Measurements from ENCODE around the gene THBS4. TPM values are rescaled to one million over a fixed set of nuclear protein-coding genes. Genes with fewer than 3 reads are reported as not detected.

THBS4 gene
- total and polyA plus RNA-seq, 9 of the 15 experiments (the other 6 are each of a cell fraction or from before 2014, with no cell fraction given) = 0.07 to 0.08 TPM; not detected in 7

DNA sequence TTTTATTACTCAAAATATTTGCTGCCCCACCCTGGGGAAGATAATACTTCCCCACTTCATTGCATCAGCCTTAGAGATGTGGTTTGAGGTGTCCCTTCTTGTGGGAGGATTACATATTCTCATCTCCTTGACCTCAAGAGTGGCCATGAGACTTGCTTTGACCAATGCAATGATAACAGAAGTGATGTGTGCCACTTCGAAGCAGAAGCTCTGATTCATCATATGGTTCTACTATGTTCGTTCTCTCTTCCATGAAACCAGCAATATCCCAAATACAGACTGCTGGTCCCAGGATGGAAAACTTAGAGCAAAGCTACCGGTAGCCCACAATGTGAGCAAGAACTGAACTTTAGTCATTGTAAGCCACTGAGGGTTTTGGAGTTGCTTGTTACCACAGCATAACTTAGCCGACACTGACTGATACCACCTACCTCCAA is 92.0 kb downstream of the THBS4 start (continued):
- TF ChIP-seq ZBTB7A (IDR thresholded peaks at IDR 0.05; ENCODE audit: borderline replicate concordance, control insufficient read depth, low read depth, low read length) (no peak), ETV1 (tag; conservative IDR thresholded peaks at IDR 0.05; ENCODE audit: low read depth) (no peak)

DNA sequence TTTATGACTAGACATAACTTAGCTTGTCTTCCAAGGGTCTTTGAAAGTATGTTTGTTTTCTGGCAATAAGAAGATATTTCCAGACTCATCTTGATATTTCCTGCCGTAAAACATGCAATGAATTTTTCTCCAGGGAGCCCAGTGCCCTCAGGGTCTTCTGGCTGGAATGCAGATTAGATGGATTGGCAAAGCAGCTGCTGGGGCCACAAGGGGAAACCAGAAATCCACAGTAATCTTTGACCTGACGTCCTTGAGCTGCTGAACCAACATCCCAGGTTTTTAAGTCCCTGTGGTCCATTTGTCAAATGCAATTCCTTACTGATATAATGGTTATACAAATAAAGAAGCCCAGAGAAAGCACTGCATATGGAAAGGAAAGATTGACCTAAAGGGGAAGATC is 93.0 kb downstream of the THBS4 start:
- no peak overlapping the region for H2AFZ ChIP-seq (ENCODE audit: low read depth, low read length)
- H4K20me1 ChIP-seq (replicated peaks; ENCODE audit: control insufficient read depth, insufficient read depth, low read length) = no peaks in the 10 kb centered on the region
- no peak overlapping the region for H3K4me3 ChIP-seq
- peaks cover 3% of the 10 kb centered on the region; the same call in 1 of the 2 replicates for H3K9me3 ChIP-seq (replicated peaks; ENCODE audit: control insufficient read depth, insufficient read depth, low read depth, low read length)
- no TSS peak for BruUV-seq (replicated peaks)
- ATAC-seq (no peak), FAIRE-seq (no peak), DNase-seq (ENCODE audit: extremely low read depth in 1 of 4, low spot score in 3 of 4) (no peak)
- H3K36me3 ChIP-seq (ENCODE audit: control insufficient read depth, insufficient read depth, low read length) = no peaks in the 10 kb centered on the region
- in situ Hi-C loops (cut with MboI) = no loop called here
- intact Hi-C loops (cut with micrococcal nuclease) = no loop called here
- ChIA-PET POLR2A (no interaction called here), CTCF (ENCODE audit: low intra/inter-chr PET ratio) (no interaction called here)
- no peak overlapping the region for H3K9ac ChIP-seq (ENCODE audit: insufficient read depth in 1 of 2, low read depth in 2 of 2, low read length in 2 of 2)
- H3K4me1 ChIP-seq (replicated peaks in 1 of 2; ENCODE audit: control insufficient read depth in 2 of 2, insufficient read depth in 2 of 2, low read length in 2 of 2) = no peaks in the 10 kb centered on the region
- WGBS (ENCODE audit: insufficient coverage, low coverage, missing lambda C conversion rate) = 12% methylated on average over 2 of the region's 2 CpGs
- H3K4me2 ChIP-seq (ENCODE audit: insufficient read depth, low read length) = no peak overlapping the region
- peaks cover 3 to 12% of the 10 kb centered on the region in 2 experiments; a peak in 4 of 5 replicates for H3K27me3 ChIP-seq (ENCODE audit: control insufficient read depth in 2 of 2, insufficient read depth in 2 of 2, low read length in 2 of 2)
- no peaks in the 10 kb centered on the region for H3K79me2 ChIP-seq (ENCODE audit: control insufficient read depth, insufficient read depth, low read length)
- no peak overlapping the region for H3K27ac ChIP-seq (ENCODE audit: extremely low read depth, low read depth, low read length)
- TF ChIP-seq MYNN (IDR thresholded peaks at IDR 0.05) = no peak
- TF ChIP-seq MYNN (CRISPR knock-in tag; IDR thresholded peaks at IDR 0.05) = no peak
- no peak for TF ChIP-seq KDM2B (CRISPR knock-in tag; IDR thresholded peaks at IDR 0.05)
- TF ChIP-seq MAFK (IDR thresholded peaks at IDR 0.05; ENCODE audit: low read length) = no peak
- no peak for TF ChIP-seq ZNF239 (CRISPR knock-in tag; IDR thresholded peaks at IDR 0.05)
- TF ChIP-seq ZNF311 (CRISPR knock-in tag; IDR thresholded peaks at IDR 0.05) = no peak
- TF ChIP-seq RBM25 (IDR thresholded peaks at IDR 0.05; ENCODE audit: low read depth, low read length, severe bottlenecking) = no peak
- no peak for TF ChIP-seq FOXJ3 (CRISPR knock-in tag; IDR thresholded peaks at IDR 0.05)
- TF ChIP-seq ZNF780A (CRISPR knock-in tag; IDR thresholded peaks at IDR 0.05) = no peak
- TF ChIP-seq SRSF7 (optimal IDR thresholded peaks at IDR 0.05; ENCODE audit: low read depth, low read length) = no peak
- TF ChIP-seq PTBP1 (IDR thresholded peaks at IDR 0.05; ENCODE audit: low read depth, low read length) = no peak
- TF ChIP-seq PHB (CRISPR knock-in tag; IDR thresholded peaks at IDR 0.05) = no peak
- TF ChIP-seq SRSF3 (IDR thresholded peaks at IDR 0.05; ENCODE audit: insufficient read depth, low read length) = no peak
- no peak for TF ChIP-seq TAF9B (IDR thresholded peaks at IDR 0.05; ENCODE audit: partially characterized antibody)
- TF ChIP-seq PCBP2 (IDR thresholded peaks at IDR 0.05; ENCODE audit: low read depth, low read length, poor library complexity, severe bottlenecking) = no peak
- no peaks in the 10 kb centered on the region for H3K9me1 ChIP-seq (ENCODE audit: control insufficient read depth, insufficient read depth, low read length)
